Fibroblast of mammary gland (primary cell): Measurements from ENCODE around the gene PSME1.
A peak's percentile ranks its signal among the peaks of the same experiment; 100 is the strongest.

Experiments used
- DNase-seq: peaks from one replicate; pipeline ENCODE4 v3.0.0-alpha.2; 2010; ENCODE audit warnings: low read depth
- H3K4me3 ChIP-seq: 2 replicates; pipeline ENCODE4 v1.5.1; 2011; ENCODE audit warnings: low read depth, mild to moderate bottlenecking, low read length, moderate library complexity; ENCODE audit not compliant: control insufficient read depth
- TF ChIP-seq, protein P1 (sequence below): conservative IDR thresholded peaks from 2 replicates; pipeline ENCODE4 v1.5.1; 2011; ENCODE audit warnings: low read depth, low read length, inconsistent platforms; ENCODE audit not compliant: control insufficient read depth, insufficient read depth

PSME1 gene

DNA sequence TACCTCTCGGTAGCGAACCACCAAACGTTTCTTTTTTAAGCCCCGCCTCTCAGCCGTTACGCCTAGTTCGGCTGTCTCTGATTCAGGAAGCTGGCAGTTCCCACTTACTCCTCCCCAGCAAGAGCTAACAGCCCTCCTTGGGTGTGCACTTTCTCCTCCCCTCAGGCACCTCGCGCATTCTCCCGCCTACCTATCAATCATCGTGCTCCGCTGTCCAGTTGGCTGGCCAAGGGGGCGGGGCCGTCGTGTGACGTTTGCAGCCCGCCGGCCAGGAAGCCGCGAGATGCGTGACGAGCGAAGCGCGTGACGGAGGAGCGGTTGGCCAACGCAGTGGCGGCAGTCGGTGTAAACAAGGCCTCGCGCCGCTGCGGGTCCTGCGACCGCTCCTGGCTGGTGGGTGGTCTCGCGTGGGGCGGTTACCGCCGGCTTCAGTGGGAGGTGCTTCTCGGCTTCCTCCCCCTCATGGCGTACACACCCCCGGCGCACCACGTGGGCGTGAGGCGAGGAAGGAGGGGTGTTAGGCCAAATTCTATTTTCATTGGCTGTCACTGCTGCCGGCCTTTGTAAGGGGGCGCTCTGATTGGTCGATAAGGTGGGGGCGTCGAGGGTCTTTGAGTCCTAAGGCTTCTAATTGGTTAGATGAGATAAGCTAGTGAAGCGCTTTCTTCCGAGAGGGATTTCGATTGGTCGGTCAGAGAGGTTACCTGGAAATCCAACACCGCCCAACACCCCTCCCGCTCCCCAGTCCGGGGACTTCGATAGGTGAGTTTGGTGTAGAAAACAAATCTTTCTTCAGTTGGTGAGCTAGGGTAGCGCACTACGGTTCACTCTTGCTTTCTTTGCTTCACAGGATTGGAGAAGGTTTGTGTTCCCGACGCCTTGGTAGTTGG lies 21.2 kb upstream of the PSME1 start, which contains the start of the genes DCAF11 and NRL:
TSS of gene DCAF11 (plus strand) at position 246 of the 890 bp plus-strand sequence. CDS start 818 bp downstream, outside the sequence.
TSS of gene NRL (minus strand) at position 418 of the 890 bp plus-strand sequence. CDS start 32,101 bp downstream, outside the sequence.
- peak; percentile 100 for DNase-seq
- TF ChIP-seq, protein P1, sequence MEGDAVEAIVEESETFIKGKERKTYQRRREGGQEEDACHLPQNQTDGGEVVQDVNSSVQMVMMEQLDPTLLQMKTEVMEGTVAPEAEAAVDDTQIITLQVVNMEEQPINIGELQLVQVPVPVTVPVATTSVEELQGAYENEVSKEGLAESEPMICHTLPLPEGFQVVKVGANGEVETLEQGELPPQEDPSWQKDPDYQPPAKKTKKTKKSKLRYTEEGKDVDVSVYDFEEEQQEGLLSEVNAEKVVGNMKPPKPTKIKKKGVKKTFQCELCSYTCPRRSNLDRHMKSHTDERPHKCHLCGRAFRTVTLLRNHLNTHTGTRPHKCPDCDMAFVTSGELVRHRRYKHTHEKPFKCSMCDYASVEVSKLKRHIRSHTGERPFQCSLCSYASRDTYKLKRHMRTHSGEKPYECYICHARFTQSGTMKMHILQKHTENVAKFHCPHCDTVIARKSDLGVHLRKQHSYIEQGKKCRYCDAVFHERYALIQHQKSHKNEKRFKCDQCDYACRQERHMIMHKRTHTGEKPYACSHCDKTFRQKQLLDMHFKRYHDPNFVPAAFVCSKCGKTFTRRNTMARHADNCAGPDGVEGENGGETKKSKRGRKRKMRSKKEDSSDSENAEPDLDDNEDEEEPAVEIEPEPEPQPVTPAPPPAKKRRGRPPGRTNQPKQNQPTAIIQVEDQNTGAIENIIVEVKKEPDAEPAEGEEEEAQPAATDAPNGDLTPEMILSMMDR = no peak

DNA sequence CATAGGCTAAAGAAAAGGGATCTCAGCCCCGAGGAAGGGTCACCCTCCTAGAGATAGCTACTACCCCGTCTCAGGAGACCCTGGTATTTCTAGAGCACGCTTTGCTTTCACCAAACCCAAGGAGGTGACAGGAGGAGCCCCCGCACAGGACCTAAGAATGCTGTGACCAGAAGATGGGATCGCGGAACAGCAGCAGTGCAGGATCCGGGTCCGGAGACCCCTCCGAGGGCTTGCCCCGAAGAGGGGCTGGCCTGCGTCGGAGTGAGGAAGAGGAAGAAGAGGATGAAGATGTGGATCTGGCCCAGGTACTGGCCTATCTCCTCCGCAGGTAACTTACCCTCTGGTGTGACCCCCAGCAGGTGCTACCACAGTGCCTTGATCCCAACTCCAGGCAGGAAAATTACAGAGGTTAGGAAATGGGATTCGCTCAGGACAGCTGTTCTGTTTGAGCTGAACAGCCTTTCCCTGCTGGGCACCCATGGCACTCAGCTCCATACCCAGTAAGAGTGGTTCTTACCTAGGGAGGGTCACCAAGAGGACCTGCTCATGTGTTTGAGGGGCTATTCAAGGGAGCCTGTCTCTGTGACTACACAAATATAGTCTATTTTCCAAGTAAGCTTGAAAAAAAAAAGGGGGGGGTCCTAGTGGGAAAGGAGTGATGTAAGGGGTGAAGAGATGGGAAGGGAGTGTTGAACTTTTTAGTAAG lies 20.4 kb upstream of the PSME1 start:
- DNase-seq = no peak
- TF ChIP-seq, protein P1 = no peak
- peak overlapping the region; percentile 89 for H3K4me3 ChIP-seq

More for the DNA sequence above, 21.2 kb upstream of the PSME1 start, which contains the start of the genes DCAF11 and NRL:
- peak within 1 kb of the TSS; percentile 89 for H3K4me3 ChIP-seq

DNA sequence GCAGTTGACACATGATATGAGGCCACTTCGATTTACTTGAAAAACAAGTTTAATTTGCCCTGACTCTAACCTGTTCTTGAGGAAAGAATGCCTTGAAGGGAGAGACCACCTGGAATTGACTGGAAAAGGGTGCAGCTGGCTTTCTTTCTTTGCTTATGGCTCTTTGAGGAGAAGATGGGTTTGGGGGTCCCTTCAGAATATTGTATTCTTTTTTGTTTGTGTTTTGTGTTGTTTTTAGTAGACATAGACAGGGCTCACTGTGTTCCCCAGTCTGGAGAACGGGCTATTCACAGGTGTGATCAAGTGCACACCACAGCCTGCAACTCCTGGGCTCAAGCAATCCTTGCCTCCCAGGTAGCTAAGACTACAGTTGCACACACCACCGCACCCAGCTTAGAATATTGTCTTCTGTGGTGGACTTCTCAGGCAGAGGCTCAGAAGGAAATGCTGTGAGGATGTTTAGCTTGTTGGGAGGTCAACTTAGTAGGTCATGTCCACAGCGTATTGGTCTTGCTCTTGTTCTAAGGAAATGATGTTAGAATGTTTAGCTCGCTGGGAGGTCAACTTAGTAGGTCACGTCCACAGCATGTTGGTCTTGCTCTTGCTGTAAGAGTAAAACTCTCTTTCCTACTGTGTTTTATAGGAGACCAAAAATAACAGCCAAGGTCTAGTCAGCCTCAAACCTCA lies 19.7 kb upstream of the PSME1 start:
- TF ChIP-seq, protein P1 = no peak
- DNase-seq = no peak
- H3K4me3 ChIP-seq = no peak overlapping the region

DNA sequence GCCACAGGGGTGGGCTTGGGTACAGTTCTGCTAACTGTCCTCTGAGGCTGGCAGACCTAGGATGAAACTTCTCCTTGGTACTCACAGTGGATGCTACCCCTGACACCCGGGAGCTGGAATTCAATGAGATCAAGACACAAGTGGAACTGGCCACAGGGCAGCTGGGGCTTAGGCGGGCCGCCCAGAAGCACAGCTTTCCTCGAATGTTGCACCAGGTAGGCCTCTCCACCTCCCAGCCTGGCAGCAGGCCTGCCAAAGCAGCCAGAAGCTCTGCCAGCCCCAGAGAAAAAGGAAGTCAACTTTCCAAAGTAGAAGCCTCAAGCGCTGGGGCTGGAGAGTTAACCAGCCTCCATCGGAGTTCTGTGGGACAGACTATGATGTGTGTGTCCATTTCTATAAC lies 18.8 kb upstream of the PSME1 start:
- no peak overlapping the region for H3K4me3 ChIP-seq
- TF ChIP-seq, protein P1 = no peak
- DNase-seq = no peak

DNA sequence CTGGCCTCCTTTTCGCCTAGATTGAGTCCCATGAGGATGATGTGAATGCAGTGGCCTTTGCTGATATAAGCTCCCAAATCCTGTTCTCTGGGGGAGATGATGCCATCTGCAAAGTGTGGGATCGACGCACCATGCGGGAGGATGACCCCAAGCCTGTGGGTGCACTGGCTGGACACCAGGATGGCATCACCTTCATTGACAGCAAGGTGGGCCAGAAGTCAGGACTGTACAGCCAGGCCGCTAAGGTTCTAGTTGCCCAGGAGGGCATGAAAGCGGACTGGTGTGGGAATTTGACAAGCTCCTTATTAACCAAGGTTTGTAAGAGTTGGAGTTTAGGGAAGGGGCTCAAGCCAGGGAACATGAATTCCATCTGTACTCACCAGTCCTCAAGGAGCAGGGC lies 16.3 kb upstream of the PSME1 start:
- H3K4me3 ChIP-seq = no peak overlapping the region
- TF ChIP-seq, protein P1 = no peak
- no peak for DNase-seq

DNA sequence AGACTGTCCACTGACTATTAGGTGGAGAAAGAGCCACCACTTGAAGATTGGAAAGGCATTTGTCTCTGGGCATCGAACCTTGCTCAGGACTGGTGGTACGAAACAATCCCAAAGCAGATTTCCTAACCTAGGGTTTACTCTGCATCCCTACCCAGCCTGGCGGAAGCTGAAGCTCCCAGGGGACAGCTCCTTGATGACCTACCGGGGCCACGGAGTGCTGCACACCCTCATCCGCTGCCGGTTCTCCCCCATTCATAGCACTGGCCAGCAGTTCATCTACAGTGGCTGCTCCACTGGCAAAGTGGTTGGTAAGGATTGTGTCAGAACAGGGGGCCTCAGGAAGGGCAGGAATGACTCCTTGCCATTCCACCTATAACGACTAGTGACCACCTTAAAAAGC lies 14.8 kb upstream of the PSME1 start:
- TF ChIP-seq, protein P1 = no peak
- no peak overlapping the region for H3K4me3 ChIP-seq
- no peak for DNase-seq
